Endothelial cell (in vitro differentiated cells): Measurements from ENCODE around the gene NEIL3. TPM values are rescaled to one million over a fixed set of nuclear protein-coding genes. Genes with fewer than 3 reads are reported as not detected.

Source experiments
- DNase-seq: peaks from one replicate; pipeline ENCODE4 v3.0.0; 2021; ENCODE audit warnings: low spot score
- H3K27ac Mint-ChIP-seq: one replicate; pipeline ENCODE4 v1.8.0; 2021; ENCODE audit warnings: mixed read lengths, inconsistent platforms; ENCODE audit not compliant: unreplicated experiment
- H3K27me3 Mint-ChIP-seq: one replicate; pipeline ENCODE4 v1.8.0; 2021; ENCODE audit warnings: mild to moderate bottlenecking, moderate library complexity, mixed read lengths, inconsistent platforms; ENCODE audit not compliant: unreplicated experiment
- H3K36me3 Mint-ChIP-seq: one replicate; pipeline ENCODE4 v1.8.0; 2021; ENCODE audit warnings: mild to moderate bottlenecking, low read depth, mixed read lengths, inconsistent platforms; ENCODE audit not compliant: unreplicated experiment
- H3K4me1 Mint-ChIP-seq: one replicate; pipeline ENCODE4 v1.8.0; 2021; ENCODE audit warnings: mild to moderate bottlenecking, mixed read lengths, inconsistent platforms; ENCODE audit not compliant: unreplicated experiment
- H3K4me3 Mint-ChIP-seq: one replicate; pipeline ENCODE4 v1.8.0; 2021; ENCODE audit warnings: mild to moderate bottlenecking, mixed read lengths, inconsistent platforms; ENCODE audit not compliant: unreplicated experiment
- H3K9me3 Mint-ChIP-seq: one replicate; pipeline ENCODE4 v1.8.0; 2021; ENCODE audit warnings: mixed read lengths, inconsistent platforms; ENCODE audit not compliant: unreplicated experiment
- total RNA-seq: library from RNA; stranded (reverse); fragmentation: NEBNext Ultra II Directional; extraction: Animal tissue kit (Norgen Biotek cat#: 25700); gene quantifications from one replicate; pipeline ENCODE4 v1.2.1, GENCODE V29; 2021; ENCODE audit not compliant: unreplicated experiment
- TF ChIP-seq, protein P1 (sequence below): fragments of 200-600 bp; sonication (generic); IDR thresholded peaks from one replicate; pipeline ENCODE4 v1.5.0; 2021; ENCODE audit warnings: antibody characterized with exemption; ENCODE audit not compliant: unreplicated experiment

The NEIL3 gene
- total RNA-seq, 1 donor from 2014 or later, result 1.7 TPM

DNA sequence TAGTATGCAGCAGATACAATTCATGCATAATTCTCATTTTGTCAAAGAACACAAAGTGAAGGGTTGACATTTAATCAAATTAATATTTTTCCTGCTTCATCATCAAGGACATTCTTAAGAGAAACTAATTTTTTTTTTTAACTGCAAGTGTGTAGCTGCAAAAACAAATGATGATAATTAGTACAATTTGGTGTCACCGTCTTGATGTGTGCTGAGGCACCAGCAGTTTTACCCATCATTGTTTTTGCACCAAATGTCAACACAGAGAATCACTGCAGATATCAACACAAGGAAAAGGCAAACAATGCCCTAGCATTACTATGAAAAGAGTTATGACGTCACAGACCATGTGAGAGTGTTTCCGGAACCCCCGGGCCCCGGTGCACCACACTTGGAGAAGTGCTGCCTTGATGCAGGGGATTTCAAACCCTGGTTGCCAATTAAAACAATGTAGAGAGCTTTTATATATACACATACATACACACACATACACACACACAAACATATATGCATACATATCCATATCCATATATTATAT lies 76.7 kb downstream of the NEIL3 start:
- no peak for DNase-seq
- no peak overlapping the region for H3K27ac Mint-ChIP-seq
- H3K4me1 Mint-ChIP-seq, result no peaks in the 10 kb centered on the region
- no peaks in the 10 kb centered on the region for H3K36me3 Mint-ChIP-seq
- H3K9me3 Mint-ChIP-seq, result no peaks in the 10 kb centered on the region
- no peaks in the 10 kb centered on the region for H3K27me3 Mint-ChIP-seq
- no peak overlapping the region for H3K4me3 Mint-ChIP-seq
- TF ChIP-seq, protein P1, sequence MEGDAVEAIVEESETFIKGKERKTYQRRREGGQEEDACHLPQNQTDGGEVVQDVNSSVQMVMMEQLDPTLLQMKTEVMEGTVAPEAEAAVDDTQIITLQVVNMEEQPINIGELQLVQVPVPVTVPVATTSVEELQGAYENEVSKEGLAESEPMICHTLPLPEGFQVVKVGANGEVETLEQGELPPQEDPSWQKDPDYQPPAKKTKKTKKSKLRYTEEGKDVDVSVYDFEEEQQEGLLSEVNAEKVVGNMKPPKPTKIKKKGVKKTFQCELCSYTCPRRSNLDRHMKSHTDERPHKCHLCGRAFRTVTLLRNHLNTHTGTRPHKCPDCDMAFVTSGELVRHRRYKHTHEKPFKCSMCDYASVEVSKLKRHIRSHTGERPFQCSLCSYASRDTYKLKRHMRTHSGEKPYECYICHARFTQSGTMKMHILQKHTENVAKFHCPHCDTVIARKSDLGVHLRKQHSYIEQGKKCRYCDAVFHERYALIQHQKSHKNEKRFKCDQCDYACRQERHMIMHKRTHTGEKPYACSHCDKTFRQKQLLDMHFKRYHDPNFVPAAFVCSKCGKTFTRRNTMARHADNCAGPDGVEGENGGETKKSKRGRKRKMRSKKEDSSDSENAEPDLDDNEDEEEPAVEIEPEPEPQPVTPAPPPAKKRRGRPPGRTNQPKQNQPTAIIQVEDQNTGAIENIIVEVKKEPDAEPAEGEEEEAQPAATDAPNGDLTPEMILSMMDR, result no peak

DNA sequence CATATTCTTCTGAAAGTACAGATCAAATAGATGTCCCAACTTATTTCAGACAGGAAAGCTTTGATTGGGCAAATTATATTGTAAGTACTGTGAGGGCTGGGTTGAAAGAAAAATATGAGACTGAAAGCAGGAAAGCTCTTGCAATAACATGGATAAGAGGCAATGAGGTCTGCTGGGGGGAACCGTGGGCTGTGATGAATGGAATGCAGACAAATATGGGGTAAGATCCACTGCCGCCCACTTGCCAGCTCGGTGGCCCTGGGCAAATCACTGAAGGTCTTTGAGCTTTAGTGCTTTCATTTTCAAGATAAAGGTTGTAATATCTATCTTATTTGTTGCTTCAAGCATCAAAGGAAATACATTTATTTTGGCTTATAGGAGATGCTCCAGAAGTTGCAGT lies 81.6 kb downstream of the NEIL3 start:
- no peaks in the 10 kb centered on the region for H3K36me3 Mint-ChIP-seq
- TF ChIP-seq, protein P1, result no peak
- H3K4me3 Mint-ChIP-seq, result no peak overlapping the region
- no peak overlapping the region for H3K27ac Mint-ChIP-seq
- no peaks in the 10 kb centered on the region for H3K9me3 Mint-ChIP-seq
- peaks cover 8% of the 10 kb centered on the region for H3K4me1 Mint-ChIP-seq
- H3K27me3 Mint-ChIP-seq, result no peaks in the 10 kb centered on the region
- DNase-seq, result no peak

DNA sequence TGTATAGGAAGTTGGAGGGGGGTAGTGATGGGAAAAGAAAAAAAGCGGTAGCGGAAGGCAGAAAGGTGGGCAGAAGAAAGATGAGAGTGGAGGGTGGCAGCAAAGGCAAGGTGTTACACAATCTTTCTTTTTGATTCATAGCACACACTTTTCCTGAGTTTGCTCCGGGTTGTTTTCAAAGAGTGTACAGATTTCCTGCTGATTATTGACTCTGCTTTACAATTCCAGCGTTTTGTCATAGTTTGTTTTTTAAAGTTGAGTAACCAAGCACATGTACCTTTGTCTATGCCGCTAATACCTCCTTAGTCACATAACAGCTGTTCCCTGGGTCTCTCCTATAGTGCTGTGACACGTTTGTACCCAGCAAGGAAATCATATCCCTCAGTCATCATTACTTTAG lies 82.3 kb downstream of the NEIL3 start:
- Mint-ChIP-seq H3K36me3 (no peaks in the 10 kb centered on the region), H3K27me3 (no peaks in the 10 kb centered on the region)

DNA sequence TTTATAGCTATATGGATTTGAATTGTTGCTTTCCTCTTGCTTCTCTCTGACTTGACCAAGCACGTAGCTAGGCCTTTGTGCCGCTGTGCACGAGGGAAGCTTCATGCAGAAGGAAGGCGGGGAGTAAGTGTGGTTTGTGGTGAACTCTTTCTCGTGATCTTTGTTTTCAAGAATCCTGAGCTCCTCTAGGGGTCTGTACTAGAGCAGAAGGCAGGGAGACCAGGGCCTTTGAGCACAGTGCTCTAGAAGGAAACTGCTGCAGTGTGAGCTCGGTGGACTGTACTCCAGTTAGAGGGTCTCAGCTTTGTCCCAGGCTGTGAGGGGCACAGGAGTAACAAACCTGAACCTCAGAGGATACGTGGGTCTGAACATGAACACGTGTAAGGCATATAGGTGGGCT lies 83.6 kb downstream of the NEIL3 start:
- Mint-ChIP-seq H3K4me1 (peaks cover 8% of the 10 kb centered on the region), H3K4me3 (no peak overlapping the region), H3K27me3 (no peaks in the 10 kb centered on the region), H3K27ac (no peak overlapping the region), H3K9me3 (no peaks in the 10 kb centered on the region), H3K36me3 (no peaks in the 10 kb centered on the region)
- TF ChIP-seq, protein P1, result no peak
- no peak for DNase-seq

More for the DNA sequence above, 82.3 kb downstream of the NEIL3 start:
- no peak for DNase-seq
- Mint-ChIP-seq H3K4me3 (no peak overlapping the region), H3K4me1 (peaks cover 8% of the 10 kb centered on the region), H3K9me3 (no peaks in the 10 kb centered on the region), H3K27ac (no peak overlapping the region)
- TF ChIP-seq, protein P1, result no peak

DNA sequence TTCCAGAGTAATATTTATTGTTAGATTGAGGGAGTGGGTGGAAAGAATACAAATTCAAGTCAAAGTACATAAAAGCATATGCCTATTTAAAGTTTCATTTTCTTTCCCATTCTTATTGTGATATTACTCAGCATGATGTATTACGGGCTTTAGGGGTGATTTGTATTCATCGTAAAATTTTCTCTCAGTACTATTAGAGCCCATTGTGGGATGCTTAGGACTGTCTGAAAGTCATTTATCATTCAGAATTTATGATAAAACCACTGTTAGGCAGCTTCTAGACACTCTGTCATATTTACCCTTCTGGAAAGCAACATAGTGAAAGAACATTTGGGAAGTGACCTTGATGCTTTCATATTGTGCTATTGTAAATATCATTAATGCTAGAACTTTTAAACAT lies 86.7 kb downstream of the NEIL3 start:
- Mint-ChIP-seq H3K4me1 (peaks cover 10% of the 10 kb centered on the region), H3K9me3 (no peaks in the 10 kb centered on the region), H3K27me3 (peaks cover 2% of the 10 kb centered on the region), H3K36me3 (no peaks in the 10 kb centered on the region), H3K27ac (no peak overlapping the region), H3K4me3 (no peak overlapping the region)
- DNase-seq, result no peak
- TF ChIP-seq, protein P1, result no peak
